Activated naive CD4-positive, alpha-beta T cell treated with anti-CD3 and anti-CD28 coated beads for 36 hours (primary cell): ENCODE data around the gene EFCAB8. TPM values are rescaled to one million over a fixed set of nuclear protein-coding genes. Genes with fewer than 3 reads are reported as not detected.
"Not testable (repeated sequence)": the region's sequence is repeated elsewhere in the genome, so short reads cannot be mapped to it uniquely, and the experiment has no call there.

Source experiments
- CTCF ChIA-PET: fragments of 350-600 bp; sonication (Branson Sonifier 250); formaldehyde crosslinking; loops from one replicate; lab custom pipeline; 2021; ENCODE audit warnings: antibody characterized with exemption; lab: Charles Lee
- DNase-seq: peaks from one replicate; pipeline ENCODE4 v3.0.0-alpha.2; 2020
- H3K27ac Mint-ChIP-seq: one replicate; pipeline ENCODE4 v1.8.0; 2021; ENCODE audit warnings: mild to moderate bottlenecking, mixed read lengths
- H3K27me3 Mint-ChIP-seq: one replicate; pipeline ENCODE4 v1.8.0; 2021; ENCODE audit warnings: low read depth, mixed read lengths
- H3K36me3 Mint-ChIP-seq: one replicate; pipeline ENCODE4 v1.8.0; 2021; ENCODE audit warnings: low read depth, mixed read lengths
- H3K4me1 Mint-ChIP-seq: one replicate; pipeline ENCODE4 v1.8.0; 2021; ENCODE audit warnings: low read depth, mixed read lengths
- H3K4me3 Mint-ChIP-seq: one replicate; pipeline ENCODE4 v1.8.0; 2021; ENCODE audit warnings: mild to moderate bottlenecking, moderate library complexity, mixed read lengths
- H3K9me3 Mint-ChIP-seq: one replicate; pipeline ENCODE4 v1.8.0; 2021; ENCODE audit warnings: mixed read lengths
- intact Hi-C: fragments of 100-400 bp; cut with micrococcal nuclease; formaldehyde crosslinking; loops from one replicate; pipeline ENCODE4 v1.15.1; 2023
- total RNA-seq, 2 experiments: library from RNA; stranded (reverse); gene quantifications; one replicate each; pipeline ENCODE4 v1.2.3, GENCODE V29; 2021

EFCAB8 gene
- total RNA-seq, 2 experiments from 2014 or later, result 0.45 to 0.57 TPM

- H3K4me1 Mint-ChIP-seq, result peaks cover 37% of the 10 kb centered on the region
- intact Hi-C loops, result loop anchor here (1.0 to 2.0 kb wide), 7 partner anchors 23 to 155 kb away; no protein-coding TSS in a partner anchor
- no peaks in the 10 kb centered on the region for H3K9me3 Mint-ChIP-seq
- H3K36me3 Mint-ChIP-seq, result no peaks in the 10 kb centered on the region
- peak; percentile 58 for DNase-seq
- H3K4me3 Mint-ChIP-seq, result peak overlapping the region; percentile 23
- H3K27ac Mint-ChIP-seq, result peak overlapping the region; percentile 92
- H3K27me3 Mint-ChIP-seq, result no peaks in the 10 kb centered on the region
- CTCF ChIA-PET, result interaction anchor here (0.6 to 4.4 kb wide), 29 partner anchors 9 to 353 kb away, joined by 3 to 44 read pairs (median 7); partner anchors contain the start of genes C20orf203 and SUN5
Measured at GRCh38 chr20:32945710-32946221, 87.0 kb downstream of the EFCAB8 start.

GRCh38 chr20:32946629-32947028, 87.9 kb downstream of the EFCAB8 start:
- H3K36me3 Mint-ChIP-seq, result no peaks in the 10 kb centered on the region
- H3K9me3 Mint-ChIP-seq, result no peaks in the 10 kb centered on the region
- no peak overlapping the region for H3K4me3 Mint-ChIP-seq
- no peak for DNase-seq
- intact Hi-C loops, result loop anchor here (1.0 to 2.0 kb wide), 4 partner anchors 22 to 150 kb away; no protein-coding TSS in a partner anchor
- CTCF ChIA-PET, result interaction anchor here (1.1 to 4.4 kb wide), 17 partner anchors 8 to 154 kb away, joined by 3 to 44 read pairs (median 9); partner anchors contain the start of gene SUN5
- peaks cover 46% of the 10 kb centered on the region for H3K4me1 Mint-ChIP-seq
- peak overlapping the region; percentile 92 for H3K27ac Mint-ChIP-seq
- no peaks in the 10 kb centered on the region for H3K27me3 Mint-ChIP-seq

- intact Hi-C loops, H3K9me3 Mint-ChIP-seq, H3K36me3 Mint-ChIP-seq, DNase-seq, H3K27me3 Mint-ChIP-seq: not testable (repeated sequence)
- Mint-ChIP-seq H3K27ac (peak overlapping the region; percentile 19), H3K4me1 (peaks cover 52% of the 10 kb centered on the region), H3K4me3 (peak overlapping the region; percentile 19)
- CTCF ChIA-PET, result interaction anchor here (1.2 to 1.6 kb wide), 2 partner anchors 48 to 54 kb away, joined by 3 to 5 read pairs; partner anchors contain the start of gene SUN5
Measured at GRCh38 chr20:32950539-32950938, 91.8 kb downstream of the EFCAB8 start.

- CTCF ChIA-PET, result interaction anchor here (0.6 to 2.1 kb wide), 3 partner anchors 10 to 56 kb away, joined by 3 to 6 read pairs (median 4); no protein-coding TSS in a partner anchor
- no peak for DNase-seq
- H3K4me1 Mint-ChIP-seq, result peaks cover 11% of the 10 kb centered on the region
- H3K4me3 Mint-ChIP-seq, result no peak overlapping the region
- no peaks in the 10 kb centered on the region for H3K27me3 Mint-ChIP-seq
- H3K9me3 Mint-ChIP-seq, result peaks cover 22% of the 10 kb centered on the region
- intact Hi-C loops, result no loop called here
- peaks cover 12% of the 10 kb centered on the region for H3K36me3 Mint-ChIP-seq
- no peak overlapping the region for H3K27ac Mint-ChIP-seq
Measured at GRCh38 chr20:32957459-32957858, 98.7 kb downstream of the EFCAB8 start.

- Mint-ChIP-seq H3K9me3 (peaks cover 22% of the 10 kb centered on the region), H3K36me3 (peaks cover 12% of the 10 kb centered on the region), H3K4me1 (peaks cover 14% of the 10 kb centered on the region), H3K27ac (no peak overlapping the region), H3K27me3 (no peaks in the 10 kb centered on the region), H3K4me3 (no peak overlapping the region)
- no peak for DNase-seq
- intact Hi-C loops, result no loop called here
- CTCF ChIA-PET, result interaction anchor here (0.6 to 1.4 kb wide), 2 partner anchors 9 to 11 kb away, joined by 3 to 4 read pairs; no protein-coding TSS in a partner anchor
Measured at GRCh38 chr20:32958574-32958973, 99.9 kb downstream of the EFCAB8 start.

- peaks cover 21% of the 10 kb centered on the region for H3K9me3 Mint-ChIP-seq
- H3K36me3 Mint-ChIP-seq, result peaks cover 12% of the 10 kb centered on the region
- no peaks in the 10 kb centered on the region for H3K27me3 Mint-ChIP-seq
- intact Hi-C loops, result loop anchor here (10.0 kb wide), 1 partner anchor 705 kb away; no protein-coding TSS in a partner anchor
- H3K27ac Mint-ChIP-seq, result no peak overlapping the region
- no peak overlapping the region for H3K4me3 Mint-ChIP-seq
- DNase-seq, result no peak
- CTCF ChIA-PET, result no interaction called here
- peaks cover 20% of the 10 kb centered on the region for H3K4me1 Mint-ChIP-seq
Measured at GRCh38 chr20:32959351-32960221, 100.9 kb downstream of the EFCAB8 start.

- no peak overlapping the region for H3K27ac Mint-ChIP-seq
- peaks cover 12% of the 10 kb centered on the region for H3K36me3 Mint-ChIP-seq
- peaks cover 20% of the 10 kb centered on the region for H3K9me3 Mint-ChIP-seq
- CTCF ChIA-PET, result no interaction called here
- H3K4me3 Mint-ChIP-seq, result no peak overlapping the region
- H3K4me1 Mint-ChIP-seq, result peaks cover 22% of the 10 kb centered on the region
- no peaks in the 10 kb centered on the region for H3K27me3 Mint-ChIP-seq
- DNase-seq, result no peak
- intact Hi-C loops, result loop anchor here (10.0 kb wide), 1 partner anchor 705 kb away; no protein-coding TSS in a partner anchor
Measured at GRCh38 chr20:32960222-32960518, 101.4 kb downstream of the EFCAB8 start.

- Mint-ChIP-seq H3K4me3 (no peak overlapping the region), H3K9me3 (peaks cover 17% of the 10 kb centered on the region), H3K27ac (no peak overlapping the region), H3K4me1 (peaks cover 31% of the 10 kb centered on the region), H3K27me3 (no peaks in the 10 kb centered on the region), H3K36me3 (peaks cover 12% of the 10 kb centered on the region)
- no peak for DNase-seq
- CTCF ChIA-PET, result no interaction called here
- intact Hi-C loops, result loop anchor here (10.0 kb wide), 1 partner anchor 706 kb away; no protein-coding TSS in a partner anchor
Measured at GRCh38 chr20:32960849-32961731, 102.4 kb downstream of the EFCAB8 start.

- no peak overlapping the region for H3K4me3 Mint-ChIP-seq
- CTCF ChIA-PET, result interaction anchor here (2.7 kb wide), 1 partner anchor 17 kb away, joined by 13 read pairs; no protein-coding TSS in a partner anchor
- H3K36me3 Mint-ChIP-seq, result peaks cover 9% of the 10 kb centered on the region
- intact Hi-C loops, result loop anchor here (10.0 kb wide), 1 partner anchor 707 kb away; no protein-coding TSS in a partner anchor
- H3K27ac Mint-ChIP-seq, result no peak overlapping the region
- no peaks in the 10 kb centered on the region for H3K27me3 Mint-ChIP-seq
- peaks cover 41% of the 10 kb centered on the region for H3K4me1 Mint-ChIP-seq
- peaks cover 12% of the 10 kb centered on the region for H3K9me3 Mint-ChIP-seq
- DNase-seq, result no peak
Measured at GRCh38 chr20:32962053-32962452, 103.3 kb downstream of the EFCAB8 start.

- not testable (repeated sequence) for H3K27ac Mint-ChIP-seq, H3K4me3 Mint-ChIP-seq, H3K9me3 Mint-ChIP-seq, H3K36me3 Mint-ChIP-seq, DNase-seq, H3K27me3 Mint-ChIP-seq
- CTCF ChIA-PET, result interaction anchor here (2.7 kb wide), 1 partner anchor 17 kb away, joined by 13 read pairs; no protein-coding TSS in a partner anchor
- H3K4me1 Mint-ChIP-seq, result peaks cover 47% of the 10 kb centered on the region
- intact Hi-C loops, result loop anchor here (10.0 kb wide), 1 partner anchor 708 kb away; no protein-coding TSS in a partner anchor
Measured at GRCh38 chr20:32962646-32963045, 103.9 kb downstream of the EFCAB8 start.

- no peak overlapping the region for H3K27ac Mint-ChIP-seq
- peaks cover 3% of the 10 kb centered on the region for H3K36me3 Mint-ChIP-seq
- H3K4me3 Mint-ChIP-seq, result no peak overlapping the region
- H3K9me3 Mint-ChIP-seq, result peaks cover 2% of the 10 kb centered on the region
- intact Hi-C loops, result loop anchor here (10.0 kb wide), 1 partner anchor 708 kb away; no protein-coding TSS in a partner anchor
- no peak for DNase-seq
- peaks cover 52% of the 10 kb centered on the region for H3K4me1 Mint-ChIP-seq
- no peaks in the 10 kb centered on the region for H3K27me3 Mint-ChIP-seq
- CTCF ChIA-PET, result interaction anchor here (2.7 kb wide), 1 partner anchor 18 kb away, joined by 13 read pairs; no protein-coding TSS in a partner anchor
Measured at GRCh38 chr20:32963176-32963575, 104.5 kb downstream of the EFCAB8 start.
